GM23248 (cell line): ENCODE results near the gene HLCS.

ENCODE experiments used
- EZH2 ChIP-seq: fragments of 200-600 bp; sonication (generic); IDR thresholded peaks from 2 replicates; pipeline ENCODE4 v1.6.1; 2018; ENCODE audit warnings: antibody characterized with exemption, mild to moderate bottlenecking; ENCODE audit not compliant: insufficient read depth, poor library complexity, severe bottlenecking
- EZH2phosphoT487 ChIP-seq: fragments of 200-600 bp; sonication (generic); IDR thresholded peaks from 2 replicates; pipeline ENCODE4 v1.6.1; 2018; ENCODE audit warnings: antibody characterized with exemption, moderate library complexity, mild to moderate bottlenecking, low read depth; ENCODE audit not compliant: insufficient read depth

- TF ChIP-seq EZH2phosphoT487 (no peak), EZH2 (no peak)
Observed at GRCh38 chr21:36773995-36774394, 192.5 kb downstream of the HLCS start.
